ENCODE measurements around the gene TRIP12.

TRIP12 gene

GRCh38 chr2:229733611-229734245 is 188.1 kb downstream of the TRIP12 start:
- no peak overlapping the region for H3K4me3 ChIP-seq (ENCODE audit: low read depth, low read length)
- ChIA-PET POLR2A (no interaction called here), CTCF (no interaction called here)
- H3K27ac ChIP-seq (ENCODE audit: extremely low read depth, low read depth, low read length) = no peak overlapping the region
- TF ChIP-seq ZBTB49 (tag by site-specific recombination; IDR thresholded peaks at IDR 0.05; ENCODE audit: low read depth) (no peak), ZNF530 (tag by site-specific recombination; IDR thresholded peaks at IDR 0.05; ENCODE audit: low read depth) (no peak), ZNF223 (tag by site-specific recombination; IDR thresholded peaks at IDR 0.05) (no peak)
- H3K4me1 ChIP-seq (ENCODE audit: control insufficient read depth, insufficient read depth, low read length) = no peaks in the 10 kb centered on the region
- H3K9me3 ChIP-seq (ENCODE audit: control insufficient read depth, insufficient read depth, low read depth, low read length) = no peaks in the 10 kb centered on the region
- H3K36me3 ChIP-seq (ENCODE audit: control insufficient read depth in 2 of 2, insufficient read depth in 1 of 2, low read length in 2 of 2) = no peaks in the 10 kb centered on the region

- no peaks in the 10 kb centered on the region for H3K36me3 ChIP-seq (ENCODE audit: control insufficient read depth in 2 of 2, insufficient read depth in 1 of 2, low read length in 2 of 2)
- ChIA-PET CTCF (interaction anchor here (0.6 kb wide), 1 partner anchor 1868 kb away, joined by 4 read pairs; no protein-coding TSS in a partner anchor), POLR2A (no interaction called here)
- TF ChIP-seq EGR2 (tag by site-specific recombination; IDR thresholded peaks at IDR 0.05; ENCODE audit: low read depth) (no peak), ZNF626 (tag by site-specific recombination; IDR thresholded peaks at IDR 0.05) (no peak), ZIC2 (tag by site-specific recombination; IDR thresholded peaks at IDR 0.05) (no peak), ZNF248 (tag by site-specific recombination; IDR thresholded peaks at IDR 0.05) (0 out of 2 replicates have a peak, but pooled peaks have one; percentile 29), ZSCAN4 (tag by site-specific recombination; IDR thresholded peaks at IDR 0.05) (peak; percentile 96), ZBTB44 (tag by site-specific recombination; IDR thresholded peaks at IDR 0.05) (no peak)
- no peak overlapping the region for H3K27ac ChIP-seq (ENCODE audit: extremely low read depth, low read depth, low read length)
- no peak overlapping the region for H3K4me3 ChIP-seq (ENCODE audit: low read depth, low read length)
- no peaks in the 10 kb centered on the region for H3K4me1 ChIP-seq (ENCODE audit: control insufficient read depth, insufficient read depth, low read length)
- no peaks in the 10 kb centered on the region for H3K9me3 ChIP-seq (ENCODE audit: control insufficient read depth, insufficient read depth, low read depth, low read length)
These were observed 188.9 kb downstream of the TRIP12 start for GRCh38 chr2:229732897-229733296.

- no peaks in the 10 kb centered on the region for H3K9me3 ChIP-seq (ENCODE audit: control insufficient read depth, insufficient read depth, low read depth, low read length)
- no peak overlapping the region for H3K27ac ChIP-seq (ENCODE audit: extremely low read depth, low read depth, low read length)
- ChIA-PET CTCF (interaction anchor here (0.8 kb wide), 1 partner anchor 144 kb away, joined by 3 read pairs; no protein-coding TSS in a partner anchor), POLR2A (no interaction called here)
- H3K4me3 ChIP-seq (ENCODE audit: low read depth, low read length) = no peak overlapping the region
- H3K36me3 ChIP-seq (ENCODE audit: control insufficient read depth in 2 of 2, insufficient read depth in 1 of 2, low read length in 2 of 2) = no peaks in the 10 kb centered on the region
- no peaks in the 10 kb centered on the region for H3K4me1 ChIP-seq (ENCODE audit: control insufficient read depth, insufficient read depth, low read length)
- TF ChIP-seq ZNF335 (tag by site-specific recombination; conservative IDR thresholded peaks at IDR 0.05) = no peak
- TF ChIP-seq ZNF184 (tag by site-specific recombination; IDR thresholded peaks at IDR 0.05) = no peak
- TF ChIP-seq ZNF223 (tag by site-specific recombination; IDR thresholded peaks at IDR 0.05) = no peak
- no peak for TF ChIP-seq ZBTB48 (tag by site-specific recombination; IDR thresholded peaks at IDR 0.05)
- TF ChIP-seq REST (tag by site-specific recombination; IDR thresholded peaks at IDR 0.05) = no peak
- TF ChIP-seq ZNF280D (tag by site-specific recombination; IDR thresholded peaks at IDR 0.05) = no peak
- no peak for TF ChIP-seq ZNF26 (tag by site-specific recombination; IDR thresholded peaks at IDR 0.05)
- TF ChIP-seq SALL2 (tag by site-specific recombination; IDR thresholded peaks at IDR 0.05; ENCODE audit: borderline replicate concordance) = no peak
These were observed 189.9 kb downstream of the TRIP12 start for GRCh38 chr2:229731916-229732315.
